TTC549 (cell line): Measurements from ENCODE around the gene SIGLEC5.

Source experiments
- FAIRE-seq: peaks from 2 replicates; lab custom pipeline; 2012; peaks lifted over from hg19 to GRCh38; lab: Jason Lieb, UNC

The SIGLEC5 gene

GRCh38 chr19:51587264-51588191 is 42.7 kb downstream of the SIGLEC5 start:
- no peak for FAIRE-seq

GRCh38 chr19:51586799-51587198 is 43.4 kb downstream of the SIGLEC5 start:
- FAIRE-seq: no peak

DNA sequence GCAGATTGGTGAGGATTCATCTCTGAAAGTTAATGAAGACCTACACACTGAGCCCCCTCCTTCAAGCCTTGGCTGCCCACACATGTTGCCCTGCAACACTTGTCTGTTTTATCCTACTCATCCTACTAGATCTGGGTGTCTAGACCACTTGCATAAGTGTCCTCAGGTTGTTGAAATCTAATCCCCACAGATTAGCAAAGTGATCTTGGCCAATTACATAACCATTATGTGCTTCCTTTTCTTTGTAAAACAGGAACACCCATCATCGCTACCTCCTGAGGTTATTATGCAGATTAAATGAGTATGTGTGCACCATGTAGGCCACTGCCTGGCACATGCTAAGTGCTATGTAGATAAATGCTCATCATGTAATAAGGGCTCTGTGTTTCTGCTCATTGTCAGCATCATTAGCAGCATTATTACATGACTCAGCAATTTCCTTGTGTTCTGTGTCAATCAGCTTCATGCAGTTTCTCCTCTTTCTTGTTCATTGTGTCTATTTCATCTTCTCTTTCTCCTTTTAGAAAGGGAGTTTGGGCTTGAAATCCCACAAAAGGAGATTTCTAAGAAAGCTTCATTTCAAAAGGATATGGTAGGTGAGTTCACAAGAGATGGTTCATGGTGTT is 44.0 kb downstream of the SIGLEC5 start:
- FAIRE-seq: no peak

DNA sequence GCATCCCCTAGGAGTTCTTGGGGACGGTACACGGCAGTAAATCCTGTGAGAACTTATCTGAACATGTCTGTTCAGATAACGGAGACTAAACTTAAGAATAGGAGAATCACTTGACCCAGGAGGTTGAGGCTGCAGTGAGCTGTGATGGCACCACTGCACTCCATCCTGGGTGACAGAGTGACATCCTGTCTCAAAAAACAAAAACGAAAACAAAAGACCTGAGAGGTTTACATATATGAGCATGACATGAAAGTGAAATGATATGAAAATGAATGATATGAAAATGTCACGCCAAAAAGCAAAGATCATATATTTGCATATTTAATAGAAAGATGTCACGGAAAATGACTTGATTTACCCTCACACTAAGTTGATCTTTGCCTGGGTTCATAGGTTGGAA is 53.4 kb downstream of the SIGLEC5 start:
- no peak for FAIRE-seq

GRCh38 chr19:51573331-51573730 is 56.9 kb downstream of the SIGLEC5 start:
- FAIRE-seq: no peak

- FAIRE-seq: no peak
Measured at GRCh38 chr19:51572908-51573307, 57.3 kb downstream of the SIGLEC5 start.

DNA sequence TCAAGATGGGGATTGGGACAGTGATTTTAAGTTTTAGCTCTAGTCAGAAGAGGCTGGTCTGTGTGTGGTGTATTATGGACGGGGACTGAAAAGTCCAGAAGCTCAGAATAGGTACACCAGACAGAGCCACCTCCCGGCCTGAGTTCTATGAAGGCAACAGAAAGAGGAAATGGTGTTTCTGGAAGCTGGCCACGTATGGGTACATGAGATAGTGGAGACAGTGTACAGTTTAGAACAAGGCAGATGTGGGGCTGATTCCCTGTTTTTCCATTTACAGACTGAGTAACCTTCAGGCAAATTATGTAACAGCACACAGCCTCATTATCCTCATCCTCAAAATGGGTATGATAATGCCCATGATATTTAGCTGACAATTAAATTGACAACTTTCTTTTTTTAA is 57.8 kb downstream of the SIGLEC5 start:
- FAIRE-seq: no peak

DNA sequence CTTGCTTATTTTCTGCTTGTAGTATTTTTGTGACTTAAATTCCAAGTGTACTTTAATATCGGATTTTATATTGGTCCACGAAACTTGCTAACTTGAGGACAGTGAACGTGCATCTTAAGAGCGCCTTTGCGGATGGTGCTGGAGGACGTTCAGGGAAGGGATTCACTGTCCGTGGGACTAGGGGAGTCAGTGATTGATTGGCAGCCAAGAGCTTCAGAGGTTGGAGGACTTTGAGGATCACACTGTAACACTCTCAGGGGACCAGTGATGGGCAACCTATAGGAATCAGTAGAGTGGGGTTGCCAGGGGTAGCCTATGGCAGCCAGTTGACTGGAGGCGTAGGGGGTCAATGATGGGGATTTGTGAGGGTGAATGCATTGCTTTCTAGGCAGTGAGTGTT is 58.6 kb downstream of the SIGLEC5 start:
- FAIRE-seq: no peak

DNA sequence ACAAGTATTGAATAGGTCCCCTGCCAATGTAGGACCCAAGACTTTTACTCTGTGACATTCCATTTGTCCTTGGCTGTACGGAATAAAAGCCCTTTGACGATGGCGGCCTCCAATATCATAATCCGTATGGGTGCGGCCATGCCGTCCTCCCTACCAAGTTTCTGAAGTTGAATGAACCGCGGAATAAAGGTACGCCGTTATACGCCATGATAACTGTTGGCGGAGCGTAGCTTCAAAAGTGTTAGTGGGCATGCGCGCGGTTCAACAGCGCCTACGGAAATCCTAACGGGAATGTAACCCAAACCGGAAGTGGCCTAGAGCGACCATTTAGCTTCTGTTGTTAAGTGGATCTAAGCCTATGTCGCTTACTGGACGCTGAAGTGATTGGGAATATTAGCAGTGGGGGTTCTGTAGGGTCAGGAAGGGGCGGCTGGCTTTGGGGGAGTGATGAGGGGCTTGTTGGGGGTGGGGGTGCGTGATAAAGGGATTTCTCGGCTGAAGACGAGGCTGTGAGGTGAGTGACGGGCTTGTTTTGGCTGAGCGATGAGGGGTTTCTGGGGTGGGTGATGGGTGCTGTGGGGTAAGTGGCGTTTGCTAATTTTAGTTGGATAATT is 59.1 kb downstream of the SIGLEC5 start, which contains the start of gene ZNF175:
Gene ZNF175, plus strand, starts transcription at position 322 of the 614 bp plus-strand sequence. CDS start 2,047 bp downstream, outside the sequence.
- peak; percentile 98 for FAIRE-seq

DNA sequence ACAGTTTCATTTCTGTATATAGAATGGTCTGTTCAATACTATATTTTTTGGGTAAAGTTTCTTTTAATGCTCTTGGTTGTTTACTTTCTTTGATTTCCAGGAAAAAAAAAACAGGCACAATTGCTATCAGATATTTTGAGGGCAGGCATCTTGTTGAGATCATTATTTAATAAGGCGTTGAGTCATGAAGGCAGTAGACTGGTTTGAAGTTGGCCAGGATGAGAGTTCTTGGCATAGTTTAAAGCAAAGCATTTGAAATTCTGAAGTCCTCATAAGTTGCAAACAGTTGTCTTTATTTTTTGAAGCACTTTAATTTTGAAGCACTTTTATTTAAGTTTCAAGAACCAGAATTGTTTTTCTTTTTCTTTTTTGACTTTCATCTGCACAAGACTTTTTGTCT is 61.7 kb downstream of the SIGLEC5 start:
- FAIRE-seq: no peak

DNA sequence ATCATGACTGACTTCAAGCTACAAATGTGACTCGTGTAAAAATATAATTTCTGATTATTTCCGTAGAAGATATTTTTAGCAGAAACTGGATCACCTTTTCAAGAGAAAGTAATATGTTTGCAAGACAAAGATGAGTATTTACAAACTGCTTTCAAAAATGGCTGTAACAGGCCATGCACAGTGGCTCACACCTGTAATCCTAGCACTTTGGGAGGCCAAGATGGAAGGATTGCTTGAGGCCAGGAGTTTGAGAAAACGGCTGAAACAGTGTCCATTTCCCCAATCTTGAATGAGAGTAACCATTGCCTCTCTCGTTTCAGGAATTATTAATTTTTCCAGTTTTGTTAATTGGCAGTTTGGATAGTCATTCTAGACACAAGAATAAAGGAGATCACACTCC is 62.6 kb downstream of the SIGLEC5 start:
- FAIRE-seq: no peak

GRCh38 chr19:51566489-51567100 is 63.6 kb downstream of the SIGLEC5 start:
- no peak for FAIRE-seq

DNA sequence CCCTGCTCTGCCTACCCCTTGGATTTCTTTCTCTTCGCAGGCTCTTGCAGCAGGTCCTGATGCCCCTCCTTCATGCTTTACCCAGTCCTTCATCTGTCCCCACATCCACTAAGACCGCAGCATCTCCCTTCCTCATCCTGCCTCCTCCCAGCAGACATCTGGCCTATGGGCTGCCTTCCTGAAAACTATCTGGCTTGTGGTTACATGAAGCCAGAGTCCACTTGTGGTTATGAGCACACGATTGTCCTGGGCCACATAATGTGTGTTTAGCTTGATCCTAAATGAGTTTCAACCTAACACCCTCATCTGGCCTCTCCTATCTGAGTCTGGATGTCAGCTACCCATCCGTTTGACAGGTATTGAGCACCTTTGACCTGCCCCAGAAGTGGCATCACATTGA is 64.6 kb downstream of the SIGLEC5 start:
- FAIRE-seq: no peak

DNA sequence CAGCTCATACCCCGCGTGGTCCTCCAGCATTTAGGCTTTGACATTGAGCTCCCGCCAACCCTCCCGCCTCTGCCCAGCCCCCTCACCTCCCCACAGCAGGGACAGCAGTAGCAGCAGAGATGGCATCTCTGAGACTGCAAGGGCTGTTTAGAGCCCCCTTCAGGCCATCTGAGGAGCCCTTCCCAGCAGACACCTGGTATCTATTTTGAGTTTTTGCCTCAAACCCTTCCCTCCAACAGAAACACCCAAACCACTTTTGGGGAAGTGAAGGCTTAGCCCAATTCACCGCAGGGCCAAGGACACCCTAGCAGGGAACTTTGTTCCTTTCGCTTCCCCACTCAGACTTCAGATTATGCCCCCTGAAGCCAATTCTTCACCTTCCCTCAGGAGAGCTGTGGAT is 65.4 kb downstream of the SIGLEC5 start:
- no peak for FAIRE-seq
